ENCODE measurements around the gene VSTM4. TPM values are rescaled to one million over a fixed set of nuclear protein-coding genes. Genes with fewer than 3 reads are reported as not detected.

VSTM4 gene
- total RNA-seq, 1 donor from 2014 or later, result 0.70 TPM

- H3K4me1 Mint-ChIP-seq (ENCODE audit: unreplicated experiment), result no peaks in the 10 kb centered on the region
- H3K27ac Mint-ChIP-seq (ENCODE audit: unreplicated experiment), result no peak overlapping the region
- no peak for DNase-seq (ENCODE audit: extremely low spot score, unreplicated experiment)
- no peak overlapping the region for H3K4me3 Mint-ChIP-seq (ENCODE audit: unreplicated experiment)
- no peaks in the 10 kb centered on the region for H3K27me3 Mint-ChIP-seq (ENCODE audit: unreplicated experiment)
- no peaks in the 10 kb centered on the region for H3K36me3 Mint-ChIP-seq (ENCODE audit: unreplicated experiment)
- H3K9me3 Mint-ChIP-seq (ENCODE audit: unreplicated experiment), result no peaks in the 10 kb centered on the region
- no peak for TF ChIP-seq CTCF (IDR thresholded peaks at IDR 0.05)
These were observed 131.5 kb downstream of the VSTM4 start for GRCh38 chr10:48983648-48984351.

- Mint-ChIP-seq H3K36me3 (ENCODE audit: unreplicated experiment) (no peaks in the 10 kb centered on the region), H3K27me3 (ENCODE audit: unreplicated experiment) (no peaks in the 10 kb centered on the region), H3K9me3 (ENCODE audit: unreplicated experiment) (no peaks in the 10 kb centered on the region), H3K4me1 (ENCODE audit: unreplicated experiment) (no peaks in the 10 kb centered on the region), H3K4me3 (ENCODE audit: unreplicated experiment) (no peak overlapping the region), H3K27ac (ENCODE audit: unreplicated experiment) (no peak overlapping the region)
- DNase-seq (ENCODE audit: extremely low spot score, unreplicated experiment), result no peak
- no peak for TF ChIP-seq CTCF (IDR thresholded peaks at IDR 0.05)
These were observed 132.7 kb downstream of the VSTM4 start for GRCh38 chr10:48982584-48982983.

GRCh38 chr10:48981310-48981907 lies 133.9 kb downstream of the VSTM4 start:
- no peaks in the 10 kb centered on the region for H3K9me3 Mint-ChIP-seq (ENCODE audit: unreplicated experiment)
- no peaks in the 10 kb centered on the region for H3K4me1 Mint-ChIP-seq (ENCODE audit: unreplicated experiment)
- no peak overlapping the region for H3K27ac Mint-ChIP-seq (ENCODE audit: unreplicated experiment)
- DNase-seq (ENCODE audit: extremely low spot score, unreplicated experiment), result no peak
- TF ChIP-seq CTCF (IDR thresholded peaks at IDR 0.05), result peak; percentile 69
- no peaks in the 10 kb centered on the region for H3K27me3 Mint-ChIP-seq (ENCODE audit: unreplicated experiment)
- no peaks in the 10 kb centered on the region for H3K36me3 Mint-ChIP-seq (ENCODE audit: unreplicated experiment)
- H3K4me3 Mint-ChIP-seq (ENCODE audit: unreplicated experiment), result no peak overlapping the region

- no peaks in the 10 kb centered on the region for H3K27me3 Mint-ChIP-seq (ENCODE audit: unreplicated experiment)
- H3K36me3 Mint-ChIP-seq (ENCODE audit: unreplicated experiment), result no peaks in the 10 kb centered on the region
- no peak for TF ChIP-seq CTCF (IDR thresholded peaks at IDR 0.05)
- no peak for DNase-seq (ENCODE audit: extremely low spot score, unreplicated experiment)
- no peak overlapping the region for H3K27ac Mint-ChIP-seq (ENCODE audit: unreplicated experiment)
- no peak overlapping the region for H3K4me3 Mint-ChIP-seq (ENCODE audit: unreplicated experiment)
- H3K9me3 Mint-ChIP-seq (ENCODE audit: unreplicated experiment), result no peaks in the 10 kb centered on the region
- no peaks in the 10 kb centered on the region for H3K4me1 Mint-ChIP-seq (ENCODE audit: unreplicated experiment)
These were observed 137.0 kb downstream of the VSTM4 start for GRCh38 chr10:48978318-48978717.

GRCh38 chr10:48976196-48976595 lies 139.1 kb downstream of the VSTM4 start:
- H3K36me3 Mint-ChIP-seq (ENCODE audit: unreplicated experiment), result no peaks in the 10 kb centered on the region
- no peak for TF ChIP-seq CTCF (IDR thresholded peaks at IDR 0.05)
- H3K4me1 Mint-ChIP-seq (ENCODE audit: unreplicated experiment), result no peaks in the 10 kb centered on the region
- no peak overlapping the region for H3K27ac Mint-ChIP-seq (ENCODE audit: unreplicated experiment)
- H3K27me3 Mint-ChIP-seq (ENCODE audit: unreplicated experiment), result no peaks in the 10 kb centered on the region
- H3K9me3 Mint-ChIP-seq (ENCODE audit: unreplicated experiment), result peaks cover 5% of the 10 kb centered on the region
- no peak for DNase-seq (ENCODE audit: extremely low spot score, unreplicated experiment)
- no peak overlapping the region for H3K4me3 Mint-ChIP-seq (ENCODE audit: unreplicated experiment)

Measured in osteocyte (in vitro differentiated cells).